C4-2B (cell line): Measurements from ENCODE around the gene TMEM72.

Source experiments
- ZFX ChIP-seq: fragments of 450-650 bp; IDR thresholded peaks from 2 replicates; pipeline ENCODE4 v1.6.1; 2017
- TF ChIP-seq, protein P1 (sequence below): fragments of 450-650 bp; conservative IDR thresholded peaks from 2 replicates; pipeline ENCODE4 v1.5.1; 2017; ENCODE audit warnings: mild to moderate bottlenecking

DNA sequence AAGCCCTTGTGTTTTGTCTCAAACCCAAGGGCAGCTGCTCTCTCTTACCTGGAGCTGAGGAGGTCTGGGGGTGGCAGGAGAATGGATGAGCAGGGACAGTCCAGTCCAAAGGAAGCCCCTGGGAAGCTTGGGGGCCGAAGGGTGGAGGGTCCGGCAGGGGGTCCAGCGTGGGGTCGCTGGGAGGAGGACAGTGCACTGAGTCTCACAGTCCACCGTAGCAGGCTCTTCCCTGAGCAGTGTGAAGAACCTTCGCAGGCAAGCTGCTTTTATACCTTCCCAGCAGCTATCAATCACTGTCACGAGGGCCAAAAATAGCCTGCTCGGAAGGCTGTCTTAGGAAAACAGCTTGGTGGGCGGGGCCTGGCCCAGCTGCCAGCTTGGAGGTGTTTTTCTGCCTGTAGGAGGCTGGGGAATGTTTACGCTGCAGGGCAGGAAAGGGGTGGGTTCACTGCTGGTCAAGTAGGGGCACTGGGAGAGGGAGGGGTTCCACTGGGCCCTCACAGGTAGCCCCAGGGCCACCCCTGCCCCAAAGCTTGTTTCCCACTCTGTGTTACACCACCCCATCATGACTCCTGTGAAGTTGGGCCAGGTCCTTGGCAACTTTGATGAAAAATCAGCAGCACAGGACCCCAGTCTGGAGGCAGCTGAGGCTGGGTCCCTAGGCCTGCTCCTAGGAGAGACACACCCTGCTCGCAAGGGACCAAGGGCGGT is 67.6 kb downstream of the TMEM72 start, which contains the start of gene DEPP1:
- TF ChIP-seq, protein P1, sequence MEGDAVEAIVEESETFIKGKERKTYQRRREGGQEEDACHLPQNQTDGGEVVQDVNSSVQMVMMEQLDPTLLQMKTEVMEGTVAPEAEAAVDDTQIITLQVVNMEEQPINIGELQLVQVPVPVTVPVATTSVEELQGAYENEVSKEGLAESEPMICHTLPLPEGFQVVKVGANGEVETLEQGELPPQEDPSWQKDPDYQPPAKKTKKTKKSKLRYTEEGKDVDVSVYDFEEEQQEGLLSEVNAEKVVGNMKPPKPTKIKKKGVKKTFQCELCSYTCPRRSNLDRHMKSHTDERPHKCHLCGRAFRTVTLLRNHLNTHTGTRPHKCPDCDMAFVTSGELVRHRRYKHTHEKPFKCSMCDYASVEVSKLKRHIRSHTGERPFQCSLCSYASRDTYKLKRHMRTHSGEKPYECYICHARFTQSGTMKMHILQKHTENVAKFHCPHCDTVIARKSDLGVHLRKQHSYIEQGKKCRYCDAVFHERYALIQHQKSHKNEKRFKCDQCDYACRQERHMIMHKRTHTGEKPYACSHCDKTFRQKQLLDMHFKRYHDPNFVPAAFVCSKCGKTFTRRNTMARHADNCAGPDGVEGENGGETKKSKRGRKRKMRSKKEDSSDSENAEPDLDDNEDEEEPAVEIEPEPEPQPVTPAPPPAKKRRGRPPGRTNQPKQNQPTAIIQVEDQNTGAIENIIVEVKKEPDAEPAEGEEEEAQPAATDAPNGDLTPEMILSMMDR, result no peak
- TF ChIP-seq ZFX, result no peak
